ENCODE measurements around the gene FOXO3. TPM values are rescaled to one million over a fixed set of nuclear protein-coding genes. Genes with fewer than 3 reads are reported as not detected.
"Not testable (repeated sequence)": the region's sequence is repeated elsewhere in the genome, so short reads cannot be mapped to it uniquely, and the experiment has no call there.

The FOXO3 gene
- total RNA-seq, 4 donors from 2014 or later = 111 to 293 (median 183) TPM

GRCh38 chr6:108559884-108560462 is 744 bp upstream of the FOXO3 start:
- no peak for TF ChIP-seq POLR2A (IDR thresholded peaks at IDR 0.05)
- TF ChIP-seq, protein P1, sequence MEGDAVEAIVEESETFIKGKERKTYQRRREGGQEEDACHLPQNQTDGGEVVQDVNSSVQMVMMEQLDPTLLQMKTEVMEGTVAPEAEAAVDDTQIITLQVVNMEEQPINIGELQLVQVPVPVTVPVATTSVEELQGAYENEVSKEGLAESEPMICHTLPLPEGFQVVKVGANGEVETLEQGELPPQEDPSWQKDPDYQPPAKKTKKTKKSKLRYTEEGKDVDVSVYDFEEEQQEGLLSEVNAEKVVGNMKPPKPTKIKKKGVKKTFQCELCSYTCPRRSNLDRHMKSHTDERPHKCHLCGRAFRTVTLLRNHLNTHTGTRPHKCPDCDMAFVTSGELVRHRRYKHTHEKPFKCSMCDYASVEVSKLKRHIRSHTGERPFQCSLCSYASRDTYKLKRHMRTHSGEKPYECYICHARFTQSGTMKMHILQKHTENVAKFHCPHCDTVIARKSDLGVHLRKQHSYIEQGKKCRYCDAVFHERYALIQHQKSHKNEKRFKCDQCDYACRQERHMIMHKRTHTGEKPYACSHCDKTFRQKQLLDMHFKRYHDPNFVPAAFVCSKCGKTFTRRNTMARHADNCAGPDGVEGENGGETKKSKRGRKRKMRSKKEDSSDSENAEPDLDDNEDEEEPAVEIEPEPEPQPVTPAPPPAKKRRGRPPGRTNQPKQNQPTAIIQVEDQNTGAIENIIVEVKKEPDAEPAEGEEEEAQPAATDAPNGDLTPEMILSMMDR (IDR thresholded peaks at IDR 0.05 in 4 of 5, conservative IDR thresholded peaks at IDR 0.05 in 1 of 5) = no peak
- peaks cover 0 to 9% of the 10 kb centered on the region in 2 donors for H3K36me3 ChIP-seq
- H3K4me1 ChIP-seq = peaks cover 38% of the 10 kb centered on the region in 2 donors
- H3K27ac ChIP-seq = peak overlapping the region; percentile 95 to 100 (median 100)
- H3K9me3 ChIP-seq = no peaks in the 10 kb centered on the region
- H3K27me3 ChIP-seq = no peaks in the 10 kb centered on the region
- in situ Hi-C loops (cut with MboI; ENCODE audit: low sequenced_read_pairs in 4 of 4) (loop anchor here in 3 of 4 donors (5.0 to 25.0 kb wide), 2 partner anchors 97 to 102 kb away; no protein-coding TSS in a partner anchor), intact Hi-C loops (cut with DNase I; ENCODE audit: low total_unique reads) (loop anchor here (1.0 to 10.0 kb wide), 8 partner anchors 33 to 895 kb away; partner anchors contain the start of genes CD164, CEP57L1, MICAL1 and SESN1)
- DNase-seq (peak; percentile 70 to 91), ATAC-seq (peak; percentile 13 to 29)
- peak overlapping the region; percentile 85 to 99 (median 96) for H3K4me3 ChIP-seq

DNA sequence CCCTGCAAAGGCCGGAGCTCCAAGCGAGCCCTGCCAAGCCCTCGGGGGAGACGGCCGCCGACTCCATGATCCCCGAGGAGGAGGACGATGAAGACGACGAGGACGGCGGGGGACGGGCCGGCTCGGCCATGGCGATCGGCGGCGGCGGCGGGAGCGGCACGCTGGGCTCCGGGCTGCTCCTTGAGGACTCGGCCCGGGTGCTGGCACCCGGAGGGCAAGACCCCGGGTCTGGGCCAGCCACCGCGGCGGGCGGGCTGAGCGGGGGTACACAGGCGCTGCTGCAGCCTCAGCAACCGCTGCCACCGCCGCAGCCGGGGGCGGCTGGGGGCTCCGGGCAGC is 561 bp downstream of the FOXO3 start:
- H3K27ac ChIP-seq = peak overlapping the region; percentile 95 to 100 (median 100)
- H3K9me3 ChIP-seq; DNase-seq; H3K36me3 ChIP-seq; intact Hi-C loops (cut with DNase I; ENCODE audit: low total_unique reads); ATAC-seq; H3K27me3 ChIP-seq: not testable (repeated sequence)
- H3K4me3 ChIP-seq = peak overlapping the region; percentile 85 to 99 (median 96)
- in situ Hi-C loops (cut with MboI; ENCODE audit: low sequenced_read_pairs in 4 of 4) = loop anchor here in 3 of 4 donors (5.0 to 25.0 kb wide), 2 partner anchors 96 to 101 kb away; no protein-coding TSS in a partner anchor
- H3K4me1 ChIP-seq = peaks cover 36 to 38% of the 10 kb centered on the region in 2 donors

- H3K27me3 ChIP-seq = no peaks in the 10 kb centered on the region
- in situ Hi-C loops (cut with MboI; ENCODE audit: low sequenced_read_pairs in 4 of 4) = loop anchor here in 3 of 4 donors (5.0 to 25.0 kb wide), 2 partner anchors 95 to 100 kb away; no protein-coding TSS in a partner anchor
- intact Hi-C loops (cut with DNase I; ENCODE audit: low total_unique reads) = no loop called here
- peak in 1 of 2 donors; percentile 34 for DNase-seq
- H3K4me1 ChIP-seq = peaks cover 36 to 38% of the 10 kb centered on the region in 2 donors
- H3K9me3 ChIP-seq = no peaks in the 10 kb centered on the region
- H3K4me3 ChIP-seq = peak overlapping the region; percentile 85 to 99 (median 96)
- no peak for ATAC-seq
- peaks cover 0 to 15% of the 10 kb centered on the region in 2 donors for H3K36me3 ChIP-seq
- TF ChIP-seq, protein P1 (IDR thresholded peaks at IDR 0.05 in 4 of 5, conservative IDR thresholded peaks at IDR 0.05 in 1 of 5) = no peak
- TF ChIP-seq POLR2A (IDR thresholded peaks at IDR 0.05) = no peak
- H3K27ac ChIP-seq = peak overlapping the region; percentile 95 to 100 (median 100)
Observed at GRCh38 chr6:108561742-108562502, 1.2 kb downstream of the FOXO3 start.

DNA sequence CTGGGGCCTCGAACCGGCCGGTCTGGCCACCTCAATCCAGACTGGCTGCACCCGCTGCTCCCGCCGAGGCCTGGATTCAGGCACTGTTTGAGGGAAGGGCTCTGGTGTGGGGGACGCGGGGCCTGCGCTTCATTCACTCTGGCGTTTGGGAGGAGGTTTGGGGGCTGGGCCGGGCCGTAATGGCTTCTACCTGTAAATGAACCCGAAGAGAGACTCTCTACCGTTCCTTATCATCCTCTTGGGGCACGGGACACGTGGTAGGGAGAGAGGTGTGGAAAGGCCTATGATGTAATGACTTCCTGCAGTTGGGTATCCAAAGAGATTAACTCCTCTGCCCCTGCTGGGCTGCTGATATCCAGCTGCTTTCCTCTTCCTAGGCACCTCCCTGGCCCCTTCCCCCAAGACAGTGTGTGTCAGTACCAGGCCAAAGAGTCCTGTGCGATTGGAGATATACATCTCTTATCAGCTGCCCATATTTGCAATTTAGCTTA is 1.8 kb downstream of the FOXO3 start:
- ATAC-seq = peak; percentile 41 to 50
- Histone ChIP-seq H3K36me3 (peaks cover 0 to 22% of the 10 kb centered on the region in 2 donors), H3K4me1 (peaks cover 37 to 38% of the 10 kb centered on the region in 2 donors), H3K4me3 (peak overlapping the region; percentile 85 to 99 (median 96)), H3K9me3 (no peaks in the 10 kb centered on the region), H3K27me3 (no peaks in the 10 kb centered on the region), H3K27ac (peak overlapping the region; percentile 95 to 100 (median 100))
- intact Hi-C loops (cut with DNase I; ENCODE audit: low total_unique reads) = no loop called here
- in situ Hi-C loops (cut with MboI; ENCODE audit: low sequenced_read_pairs in 4 of 4) = loop anchor here in 3 of 4 donors (5.0 to 25.0 kb wide), 2 partner anchors 95 to 100 kb away; no protein-coding TSS in a partner anchor
- DNase-seq = peak; percentile 88 to 89
- TF ChIP-seq, protein P1 (IDR thresholded peaks at IDR 0.05 in 4 of 5, conservative IDR thresholded peaks at IDR 0.05 in 1 of 5) = peak in 4 of 5 experiments; percentile 4 to 28 (median 26)
- TF ChIP-seq POLR2A (IDR thresholded peaks at IDR 0.05) = peak; percentile 88 to 97

Data from gastrocnemius medialis (tissue), 4 donors.